ENCODE results near the gene LIMK2. TPM values are rescaled to one million over a fixed set of nuclear protein-coding genes. Genes with fewer than 3 reads are reported as not detected.

LIMK2 gene
- polyA plus RNA-seq, 1 donor from 2014 or later: 44.2 TPM

- H3K79me2 ChIP-seq (replicated peaks; ENCODE audit: insufficient read depth, low read length): no peaks in the 10 kb centered on the region
- no peaks in the 10 kb centered on the region for H3K9me3 ChIP-seq (ENCODE audit: low read length)
- H3F3A ChIP-seq (ENCODE audit: insufficient read depth, low read length, poor library complexity, severe bottlenecking): no peaks in the 10 kb centered on the region
- H3K4me2 ChIP-seq (ENCODE audit: low read length): no peak overlapping the region
- H3K4me3 ChIP-seq (ENCODE audit: low read length): no peak overlapping the region
- no peak overlapping the region for H3K9ac ChIP-seq (ENCODE audit: low read length)
- H3K27me3 ChIP-seq (ENCODE audit: insufficient read depth, low read depth, low read length): no peaks in the 10 kb centered on the region
- no peaks in the 10 kb centered on the region for H3K9me2 ChIP-seq (ENCODE audit: insufficient read depth, low read length)
- TF ChIP-seq EZH2 (IDR thresholded peaks at IDR 0.05; ENCODE audit: borderline replicate concordance, insufficient read depth, low read length, poor library complexity, severe bottlenecking) (no peak), RAD21 (conservative IDR thresholded peaks at IDR 0.05) (no peak), MXI1 (conservative IDR thresholded peaks at IDR 0.05; ENCODE audit: poor library complexity, severe bottlenecking) (no peak), SMC3 (conservative IDR thresholded peaks at IDR 0.05; ENCODE audit: poor library complexity) (no peak), POLR2AphosphoS5 (IDR thresholded peaks at IDR 0.05) (no peak), TAF1 (IDR thresholded peaks at IDR 0.05; ENCODE audit: low read depth) (no peak), REST (IDR thresholded peaks at IDR 0.05; ENCODE audit: borderline replicate concordance) (no peak), EP300 (conservative IDR thresholded peaks at IDR 0.05; ENCODE audit: poor library complexity, severe bottlenecking) (no peak)
- TF ChIP-seq, protein P1, sequence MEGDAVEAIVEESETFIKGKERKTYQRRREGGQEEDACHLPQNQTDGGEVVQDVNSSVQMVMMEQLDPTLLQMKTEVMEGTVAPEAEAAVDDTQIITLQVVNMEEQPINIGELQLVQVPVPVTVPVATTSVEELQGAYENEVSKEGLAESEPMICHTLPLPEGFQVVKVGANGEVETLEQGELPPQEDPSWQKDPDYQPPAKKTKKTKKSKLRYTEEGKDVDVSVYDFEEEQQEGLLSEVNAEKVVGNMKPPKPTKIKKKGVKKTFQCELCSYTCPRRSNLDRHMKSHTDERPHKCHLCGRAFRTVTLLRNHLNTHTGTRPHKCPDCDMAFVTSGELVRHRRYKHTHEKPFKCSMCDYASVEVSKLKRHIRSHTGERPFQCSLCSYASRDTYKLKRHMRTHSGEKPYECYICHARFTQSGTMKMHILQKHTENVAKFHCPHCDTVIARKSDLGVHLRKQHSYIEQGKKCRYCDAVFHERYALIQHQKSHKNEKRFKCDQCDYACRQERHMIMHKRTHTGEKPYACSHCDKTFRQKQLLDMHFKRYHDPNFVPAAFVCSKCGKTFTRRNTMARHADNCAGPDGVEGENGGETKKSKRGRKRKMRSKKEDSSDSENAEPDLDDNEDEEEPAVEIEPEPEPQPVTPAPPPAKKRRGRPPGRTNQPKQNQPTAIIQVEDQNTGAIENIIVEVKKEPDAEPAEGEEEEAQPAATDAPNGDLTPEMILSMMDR (IDR thresholded peaks at IDR 0.05; ENCODE audit: poor library complexity, severe bottlenecking): no peak
- no peaks in the 10 kb centered on the region for H4K20me1 ChIP-seq (ENCODE audit: insufficient read depth)
- no peak overlapping the region for H2AFZ ChIP-seq (ENCODE audit: low read depth, low read length)
- no peaks in the 10 kb centered on the region for H3K36me3 ChIP-seq (ENCODE audit: insufficient read depth, low read length)
- H3K27ac ChIP-seq (ENCODE audit: low read length): no peak overlapping the region
These were observed 32.8 kb upstream of the LIMK2 start for GRCh38 chr22:31179345-31179744.

GRCh38 chr22:31184015-31184414 lies 28.1 kb upstream of the LIMK2 start:
- Histone ChIP-seq H3K9ac (ENCODE audit: low read length) (no peak overlapping the region), H4K20me1 (ENCODE audit: insufficient read depth) (no peaks in the 10 kb centered on the region), H3K27ac (ENCODE audit: low read length) (no peak overlapping the region), H3K4me3 (ENCODE audit: low read length) (no peak overlapping the region), H3K36me3 (ENCODE audit: insufficient read depth, low read length) (no peaks in the 10 kb centered on the region), H3K79me2 (replicated peaks; ENCODE audit: insufficient read depth, low read length) (no peaks in the 10 kb centered on the region), H3K4me2 (ENCODE audit: low read length) (no peak overlapping the region), H3K9me3 (ENCODE audit: low read length) (no peaks in the 10 kb centered on the region), H3K9me2 (ENCODE audit: insufficient read depth, low read length) (no peaks in the 10 kb centered on the region), H3F3A (ENCODE audit: insufficient read depth, low read length, poor library complexity, severe bottlenecking) (no peaks in the 10 kb centered on the region), H3K27me3 (ENCODE audit: insufficient read depth, low read depth, low read length) (no peaks in the 10 kb centered on the region), H2AFZ (ENCODE audit: low read depth, low read length) (no peak overlapping the region)
- TF ChIP-seq POLR2AphosphoS5 (IDR thresholded peaks at IDR 0.05) (no peak), EZH2 (IDR thresholded peaks at IDR 0.05; ENCODE audit: borderline replicate concordance, insufficient read depth, low read length, poor library complexity, severe bottlenecking) (no peak), RAD21 (conservative IDR thresholded peaks at IDR 0.05) (no peak), TAF1 (IDR thresholded peaks at IDR 0.05; ENCODE audit: low read depth) (no peak), SMC3 (conservative IDR thresholded peaks at IDR 0.05; ENCODE audit: poor library complexity) (no peak), MXI1 (conservative IDR thresholded peaks at IDR 0.05; ENCODE audit: poor library complexity, severe bottlenecking) (no peak)

All from neural cell (in vitro differentiated cells).